IMR-90 (cell line): Measurements from ENCODE around the gene VEGFA. TPM values are rescaled to one million over a fixed set of nuclear protein-coding genes. Genes with fewer than 3 reads are reported as not detected.

ENCODE experiments used
- ATAC-seq: fragments of 200-7000 bp; cut with Tn5 transposase; 2 replicates; pipeline ENCODE4 v1.9.1; 2020; ENCODE audit warnings: low read depth, mild to moderate bottlenecking, moderate library complexity
- BruUV-seq: library from RNA; stranded (reverse); fragments of 400-500 nt; replicated peaks from 2 replicates; lab custom pipeline; 2021; lab: Mats Ljungman, UMichigan
- CTCF ChIA-PET: fragments of 300-600 bp; formaldehyde crosslinking; extraction: SDS; loops from one replicate; lab custom pipeline; 2021; ENCODE audit warnings: antibody characterized with exemption; lab: Yijun Ruan, JAX
- POLR2A ChIA-PET: fragments of 300-600 bp; sonication (Branson Sonifier 250); formaldehyde crosslinking; loops from one replicate; lab custom pipeline; 2022; ENCODE audit warnings: antibody characterized with exemption; ENCODE audit not compliant: unreplicated experiment; lab: Charles Lee
- DNase-seq: peaks from one replicate; pipeline ENCODE4 v3.0.0; 2013
- H2AFZ ChIP-seq: replicated peaks from 2 replicates; pipeline ENCODE3; 2013; ENCODE audit warnings: low read length, mild to moderate bottlenecking; ENCODE audit not compliant: poor library complexity
- H2AK5ac ChIP-seq: 2 replicates; pipeline ENCODE4 v1.6.1; 2013; ENCODE audit warnings: low read depth, low read length, inconsistent platforms
- H2AK9ac ChIP-seq: replicated peaks from 2 replicates; pipeline ENCODE3; 2013; ENCODE audit warnings: mild to moderate bottlenecking, low read depth, low read length, moderate library complexity; ENCODE audit not compliant: poor library complexity
- H2BK120ac ChIP-seq: 2 replicates; pipeline ENCODE4 v1.6.1; 2013; ENCODE audit warnings: low read depth, low read length, inconsistent platforms
- H2BK15ac ChIP-seq: 3 replicates; pipeline ENCODE4 v1.6.1; 2013; ENCODE audit warnings: low read depth, low read length, inconsistent platforms
- H2BK20ac ChIP-seq: 2 replicates; pipeline ENCODE4 v1.6.1; 2013; ENCODE audit warnings: low read depth, mild to moderate bottlenecking, inconsistent platforms, low read length, moderate library complexity
- H2BK5ac ChIP-seq: 2 replicates; pipeline ENCODE4 v1.6.1; 2013; ENCODE audit warnings: mild to moderate bottlenecking, low read depth, low read length, inconsistent platforms; ENCODE audit not compliant: poor library complexity, severe bottlenecking
- H3K14ac ChIP-seq: replicated peaks from 2 replicates; pipeline ENCODE4 v1.6.1; 2013; ENCODE audit warnings: low read depth, low read length, inconsistent platforms
- H3K18ac ChIP-seq: 2 replicates; pipeline ENCODE4 v1.6.1; 2013; ENCODE audit warnings: low read depth, low read length, control low read depth
- H3K23ac ChIP-seq: 2 replicates; pipeline ENCODE4 v1.6.1; 2013; ENCODE audit warnings: low read depth, low read length, inconsistent platforms
- H3K27ac ChIP-seq: 2 replicates; pipeline ENCODE4 v1.5.1; 2013; ENCODE audit warnings: mild to moderate bottlenecking, control low read depth, low read length; ENCODE audit not compliant: insufficient read depth
- H3K27me3 ChIP-seq: 2 replicates; pipeline ENCODE4 v1.6.1; 2013; ENCODE audit warnings: low read length; ENCODE audit not compliant: control insufficient read depth, insufficient read depth
- H3K36me3 ChIP-seq: 2 replicates; pipeline ENCODE4 v1.6.1; 2013; ENCODE audit warnings: low read length, mixed read lengths; ENCODE audit not compliant: control insufficient read depth, insufficient read depth
- H3K4ac ChIP-seq: 2 replicates; pipeline ENCODE4 v1.6.1; 2013; ENCODE audit warnings: low read depth, low read length, inconsistent platforms
- H3K4me1 ChIP-seq: 2 replicates; pipeline ENCODE4 v1.6.1; 2013; ENCODE audit warnings: low read length, mixed read lengths; ENCODE audit not compliant: control insufficient read depth, insufficient read depth
- H3K4me2 ChIP-seq: 2 replicates; pipeline ENCODE4 v1.6.1; 2013; ENCODE audit warnings: low read depth, mild to moderate bottlenecking, control low read depth, low read length, moderate library complexity
- H3K4me3 ChIP-seq: 2 replicates; pipeline ENCODE4 v1.5.1; 2013; ENCODE audit warnings: low read depth, mild to moderate bottlenecking, control low read depth, low read length, moderate library complexity; ENCODE audit not compliant: insufficient read depth
- H3K56ac ChIP-seq: 2 replicates; pipeline ENCODE4 v1.6.1; 2013; ENCODE audit warnings: low read length, inconsistent platforms; ENCODE audit not compliant: insufficient read depth; ENCODE audit errors: extremely low read depth
- H3K79me1 ChIP-seq, 2 experiments: 2 replicates each; pipeline ENCODE4 v1.6.1; 2013; ENCODE audit warnings: low read length in 2 of 2, inconsistent platforms in 1 of 2, low read depth in 1 of 2
- H3K9ac ChIP-seq: 2 replicates; pipeline ENCODE4 v1.6.1; 2013; ENCODE audit warnings: low read depth, low read length, control low read depth
- H3K9me1 ChIP-seq: 2 replicates; pipeline ENCODE4 v1.6.1; 2013; ENCODE audit warnings: low read length, inconsistent platforms; ENCODE audit not compliant: insufficient read depth
- H3K9me3 ChIP-seq: 2 replicates; pipeline ENCODE4 v1.6.1; 2013; ENCODE audit warnings: low read length; ENCODE audit not compliant: control insufficient read depth, insufficient read depth
- H4K20me1 ChIP-seq: 2 replicates; pipeline ENCODE4 v1.6.1; 2013; ENCODE audit warnings: low read length, inconsistent platforms; ENCODE audit not compliant: insufficient read depth
- H4K5ac ChIP-seq: 2 replicates; pipeline ENCODE4 v1.6.1; 2013; ENCODE audit warnings: mild to moderate bottlenecking, low read depth, low read length, control low read depth
- H4K8ac ChIP-seq, 2 experiments: 2 replicates each; pipeline ENCODE4 v1.6.1; 2013; ENCODE audit warnings: low read depth in 2 of 2, low read length in 2 of 2, control low read depth in 1 of 2, inconsistent platforms in 1 of 2
- H4K91ac ChIP-seq: 2 replicates; pipeline ENCODE4 v1.6.1; 2013; ENCODE audit warnings: low read depth, low read length, inconsistent platforms; ENCODE audit not compliant: insufficient read depth
- BHLHE40 ChIP-seq: fragments of 150-350 bp; IDR thresholded peaks from 2 replicates; pipeline ENCODE4 v1.6.1; 2016; ENCODE audit warnings: mild to moderate bottlenecking, low read depth, low read length
- CEBPB ChIP-seq: IDR thresholded peaks from 2 replicates; pipeline ENCODE4 v1.6.1; 2012; ENCODE audit warnings: low read depth, low read length, improper control_type of control experiment
- CHD1 ChIP-seq: IDR thresholded peaks from 2 replicates; pipeline ENCODE4 v1.6.1; 2012; ENCODE audit warnings: low read depth, low read length, improper control_type of control experiment
- FOS ChIP-seq: fragments of 150-350 bp; IDR thresholded peaks from 2 replicates; pipeline ENCODE4 v1.6.1; 2016; ENCODE audit warnings: low read depth, low read length
- MAFK ChIP-seq: IDR thresholded peaks from 2 replicates; pipeline ENCODE4 v1.6.1; 2012; ENCODE audit warnings: low read depth, low read length, improper control_type of control experiment
- MAZ ChIP-seq: IDR thresholded peaks from 2 replicates; pipeline ENCODE4 v1.6.1; 2012; ENCODE audit warnings: low read depth, mild to moderate bottlenecking, low read length, improper control_type of control experiment, moderate library complexity, borderline replicate concordance
- MXI1 ChIP-seq: IDR thresholded peaks from 2 replicates; pipeline ENCODE4 v1.6.1; 2012; ENCODE audit warnings: low read depth, mild to moderate bottlenecking, low read length, moderate library complexity, borderline replicate concordance
- NFE2L2 ChIP-seq: fragments of 150-350 bp; IDR thresholded peaks from 2 replicates; pipeline ENCODE4 v1.6.1; 2016; ENCODE audit warnings: low read depth, mild to moderate bottlenecking, low read length
- RAD21 ChIP-seq: IDR thresholded peaks from 2 replicates; pipeline ENCODE4 v1.6.1; 2012; ENCODE audit warnings: low read length, improper control_type of control experiment
- RCOR1 ChIP-seq: IDR thresholded peaks from 2 replicates; pipeline ENCODE4 v1.6.1; 2012; ENCODE audit warnings: mild to moderate bottlenecking, low read length, improper control_type of control experiment; ENCODE audit not compliant: insufficient replicate concordance
- RFX5 ChIP-seq: IDR thresholded peaks from 2 replicates; pipeline ENCODE4 v1.8.0; 2012; ENCODE audit warnings: low read depth, mild to moderate bottlenecking, low read length, moderate library complexity
- SMC3 ChIP-seq: fragments of 150-350 bp; IDR thresholded peaks from 2 replicates; pipeline ENCODE4 v1.6.1; 2016; ENCODE audit warnings: low read depth, mild to moderate bottlenecking, antibody characterized with exemption, low read length, moderate library complexity
- WGBS, 2 experiments: methylation state at CpG; one replicate each; pipeline versions ENCODE4 v1.1.5 to v1.1.7; 2013; ENCODE audit warnings: missing lambda C conversion rate in 2 of 2; ENCODE audit not compliant: insufficient read length in 1 of 2; ENCODE audit errors: extremely low coverage in 2 of 2; 5-methylcytosine and 5-hydroxymethylcytosine counted together
- dilution Hi-C: fragments of 300-500 bp; cut with HindIII; formaldehyde crosslinking; loops from one replicate; pipeline ENCODE4 v1.14.3; 2018; ENCODE audit warnings: low sequenced_read_pairs; ENCODE audit not compliant: unreplicated experiment
- in situ Hi-C: fragments of 300-500 bp; cut with MboI; formaldehyde crosslinking; loops from 3 replicates; pipeline ENCODE4 v1.14.3; 2019; ENCODE audit warnings: low sequenced_read_pairs, inconsistent platforms, mixed read lengths
- intact Hi-C: fragments of 100-400 bp; cut with micrococcal nuclease; formaldehyde crosslinking; loops from 2 replicates; pipeline ENCODE4 v1.10.0; 2022
- polyA plus RNA-seq, 3 experiments: library from polyadenylated mRNA; depleted of rRNA; stranded (reverse); fragments of >200 nt; gene quantifications; 2 replicates each; pipeline ENCODE4 v1.2.3, GENCODE V29; 2012; ENCODE audit warnings: low replicate concordance in 1 of 3
- total RNA-seq: library from RNA; depleted of rRNA; stranded (reverse); fragments of >200 nt; gene quantifications from 2 replicates; pipeline ENCODE4 v1.2.3, GENCODE V29; 2012
- TF ChIP-seq, protein P1 (sequence below): conservative IDR thresholded peaks from 2 replicates; pipeline ENCODE4 v1.5.1; 2012; ENCODE audit warnings: mild to moderate bottlenecking, low read depth, low read length, improper control_type of control experiment
- TF ChIP-seq, protein P2 (sequence below): fragments of 150-350 bp; IDR thresholded peaks from 2 replicates; pipeline ENCODE4 v1.6.1; 2016; ENCODE audit warnings: low read depth, mild to moderate bottlenecking, low read length, moderate library complexity, borderline replicate concordance
- TF ChIP-seq, protein P3 (sequence below): fragments of 150-350 bp; IDR thresholded peaks from 2 replicates; pipeline ENCODE4 v1.6.1; 2017; ENCODE audit warnings: mild to moderate bottlenecking, antibody characterized with exemption, low read length, low read depth

Gene VEGFA
- total and polyA plus RNA-seq, 2 of the 4 experiments (the other 2 are of a cell fraction), result 190 to 234 TPM

DNA sequence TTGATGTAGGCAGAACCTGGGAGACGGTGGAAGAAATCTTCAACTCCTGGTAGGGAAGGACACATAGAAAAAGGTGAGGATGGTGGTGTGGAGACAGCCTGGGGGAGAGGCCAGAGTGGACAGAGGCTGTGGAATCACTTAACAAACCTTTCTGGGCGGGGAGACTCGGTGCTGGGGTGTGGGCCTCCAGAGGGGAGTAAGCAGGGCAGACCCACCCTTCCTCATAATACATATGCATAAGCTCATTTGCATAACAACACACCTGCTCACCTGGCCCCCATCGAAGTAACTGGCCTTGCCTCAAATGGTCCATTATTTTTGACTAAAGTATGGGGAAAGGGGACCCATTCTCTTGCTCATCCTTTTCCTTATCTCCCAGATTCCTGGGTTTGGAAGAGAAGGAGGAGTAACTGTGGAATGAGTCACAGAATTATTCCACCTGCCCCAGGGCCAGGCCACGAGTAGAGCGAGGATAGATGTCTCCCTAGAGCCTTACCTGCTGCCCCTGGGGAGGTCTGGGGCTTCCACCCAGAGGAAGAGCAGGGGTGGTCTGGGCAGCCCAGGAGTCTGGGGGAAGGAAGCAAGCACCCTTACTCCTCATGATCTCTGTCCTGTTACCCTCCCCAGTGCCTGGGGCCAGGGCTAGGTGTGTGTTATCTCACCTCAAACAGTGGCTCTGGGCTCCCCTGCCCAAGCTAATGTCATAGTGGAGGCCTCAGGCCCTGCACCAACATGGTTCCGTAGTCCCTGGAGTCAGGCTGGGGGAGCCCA, 10.7 kb upstream of the VEGFA start:
- POLR2A ChIA-PET, result no interaction called here
- no peak overlapping the region for H2BK20ac ChIP-seq
- no peak overlapping the region for H3K27ac ChIP-seq
- WGBS, 2 experiments, result 80% methylated on average over 1 of the region's 7 CpGs; no CpG with 5 or more reads in 1 of the 2 experiments
- no peaks in the 10 kb centered on the region for H4K20me1 ChIP-seq
- CTCF ChIA-PET, result interaction anchor here (1.2 kb wide), 1 partner anchor 92 kb away, joined by 3 read pairs; no protein-coding TSS in a partner anchor
- ATAC-seq, result no peak
- H2BK15ac ChIP-seq, result no peak overlapping the region
- peaks cover 37% of the 10 kb centered on the region for H3K27me3 ChIP-seq
- H3K79me1 ChIP-seq, result no peaks in the 10 kb centered on the region
- no peak overlapping the region for H3K4me3 ChIP-seq
- H4K5ac ChIP-seq, result no peak overlapping the region
- H3K56ac ChIP-seq, result no peak overlapping the region
- H3K18ac ChIP-seq, result no peak overlapping the region
- no peaks in the 10 kb centered on the region for H3K9me3 ChIP-seq
- H4K8ac ChIP-seq, result no peak overlapping the region
- H3K14ac ChIP-seq, result no peak overlapping the region
- dilution Hi-C loops (no loop called here), in situ Hi-C loops (no loop called here), intact Hi-C loops (no loop called here)
- H3K4me1 ChIP-seq, result peaks cover 10% of the 10 kb centered on the region
- no peaks in the 10 kb centered on the region for H3K9me1 ChIP-seq
- H2AK5ac ChIP-seq, result no peak overlapping the region
- no peaks in the 10 kb centered on the region for H3K36me3 ChIP-seq
- H3K23ac ChIP-seq, result no peak overlapping the region
- no peak overlapping the region for H2BK5ac ChIP-seq
- no peak overlapping the region for H3K4ac ChIP-seq
- H2AK9ac ChIP-seq, result no peak overlapping the region
- no peak overlapping the region for H3K4me2 ChIP-seq
- H4K91ac ChIP-seq, result no peak overlapping the region
- H2AFZ ChIP-seq, result no peak overlapping the region
- no TSS peak for BruUV-seq
- H2BK120ac ChIP-seq, result no peak overlapping the region
- DNase-seq, result no peak
- no peak overlapping the region for H3K9ac ChIP-seq
- TF ChIP-seq, protein P1, sequence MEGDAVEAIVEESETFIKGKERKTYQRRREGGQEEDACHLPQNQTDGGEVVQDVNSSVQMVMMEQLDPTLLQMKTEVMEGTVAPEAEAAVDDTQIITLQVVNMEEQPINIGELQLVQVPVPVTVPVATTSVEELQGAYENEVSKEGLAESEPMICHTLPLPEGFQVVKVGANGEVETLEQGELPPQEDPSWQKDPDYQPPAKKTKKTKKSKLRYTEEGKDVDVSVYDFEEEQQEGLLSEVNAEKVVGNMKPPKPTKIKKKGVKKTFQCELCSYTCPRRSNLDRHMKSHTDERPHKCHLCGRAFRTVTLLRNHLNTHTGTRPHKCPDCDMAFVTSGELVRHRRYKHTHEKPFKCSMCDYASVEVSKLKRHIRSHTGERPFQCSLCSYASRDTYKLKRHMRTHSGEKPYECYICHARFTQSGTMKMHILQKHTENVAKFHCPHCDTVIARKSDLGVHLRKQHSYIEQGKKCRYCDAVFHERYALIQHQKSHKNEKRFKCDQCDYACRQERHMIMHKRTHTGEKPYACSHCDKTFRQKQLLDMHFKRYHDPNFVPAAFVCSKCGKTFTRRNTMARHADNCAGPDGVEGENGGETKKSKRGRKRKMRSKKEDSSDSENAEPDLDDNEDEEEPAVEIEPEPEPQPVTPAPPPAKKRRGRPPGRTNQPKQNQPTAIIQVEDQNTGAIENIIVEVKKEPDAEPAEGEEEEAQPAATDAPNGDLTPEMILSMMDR, result no peak
- no peak for TF ChIP-seq RCOR1
- TF ChIP-seq, protein P2, sequence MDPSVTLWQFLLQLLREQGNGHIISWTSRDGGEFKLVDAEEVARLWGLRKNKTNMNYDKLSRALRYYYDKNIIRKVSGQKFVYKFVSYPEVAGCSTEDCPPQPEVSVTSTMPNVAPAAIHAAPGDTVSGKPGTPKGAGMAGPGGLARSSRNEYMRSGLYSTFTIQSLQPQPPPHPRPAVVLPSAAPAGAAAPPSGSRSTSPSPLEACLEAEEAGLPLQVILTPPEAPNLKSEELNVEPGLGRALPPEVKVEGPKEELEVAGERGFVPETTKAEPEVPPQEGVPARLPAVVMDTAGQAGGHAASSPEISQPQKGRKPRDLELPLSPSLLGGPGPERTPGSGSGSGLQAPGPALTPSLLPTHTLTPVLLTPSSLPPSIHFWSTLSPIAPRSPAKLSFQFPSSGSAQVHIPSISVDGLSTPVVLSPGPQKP, result no peak
- no peak for TF ChIP-seq CEBPB
- no peak for TF ChIP-seq MXI1
- TF ChIP-seq MAZ, result no peak
- TF ChIP-seq, protein P3, sequence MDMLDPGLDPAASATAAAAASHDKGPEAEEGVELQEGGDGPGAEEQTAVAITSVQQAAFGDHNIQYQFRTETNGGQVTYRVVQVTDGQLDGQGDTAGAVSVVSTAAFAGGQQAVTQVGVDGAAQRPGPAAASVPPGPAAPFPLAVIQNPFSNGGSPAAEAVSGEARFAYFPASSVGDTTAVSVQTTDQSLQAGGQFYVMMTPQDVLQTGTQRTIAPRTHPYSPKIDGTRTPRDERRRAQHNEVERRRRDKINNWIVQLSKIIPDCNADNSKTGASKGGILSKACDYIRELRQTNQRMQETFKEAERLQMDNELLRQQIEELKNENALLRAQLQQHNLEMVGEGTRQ, result no peak
- TF ChIP-seq FOS, result no peak
- TF ChIP-seq RFX5, result no peak
- TF ChIP-seq SMC3, result no peak
- TF ChIP-seq BHLHE40, result no peak
- TF ChIP-seq RAD21, result no peak
- TF ChIP-seq NFE2L2, result no peak
- no peak for TF ChIP-seq CHD1
- no peak for TF ChIP-seq MAFK
